Fibroblast of mammary gland (primary cell): ENCODE data around the gene B3GNT2.
"Not testable (repeated sequence)": the region's sequence is repeated elsewhere in the genome, so short reads cannot be mapped to it uniquely, and the experiment has no call there.

Experiments
- DNase-seq: peaks from one replicate; pipeline ENCODE4 v3.0.0-alpha.2; 2010; ENCODE audit warnings: low read depth
- H3K4me3 ChIP-seq: 2 replicates; pipeline ENCODE4 v1.5.1; 2011; ENCODE audit warnings: low read depth, mild to moderate bottlenecking, low read length, moderate library complexity; ENCODE audit not compliant: control insufficient read depth
- CTCF ChIP-seq: conservative IDR thresholded peaks from 2 replicates; pipeline ENCODE4 v1.5.1; 2011; ENCODE audit warnings: low read depth, low read length, inconsistent platforms; ENCODE audit not compliant: control insufficient read depth, insufficient read depth

Gene B3GNT2

GRCh38 chr2:62152000-62152399, 43.9 kb upstream of the B3GNT2 start:
- DNase-seq = peak; percentile 46
- H3K4me3 ChIP-seq = no peak overlapping the region
- no peak for TF ChIP-seq CTCF

GRCh38 chr2:62156861-62157496, 38.9 kb upstream of the B3GNT2 start:
- H3K4me3 ChIP-seq = no peak overlapping the region
- no peak for TF ChIP-seq CTCF
- no peak for DNase-seq

- TF ChIP-seq CTCF = no peak
- no peak for DNase-seq
- no peak overlapping the region for H3K4me3 ChIP-seq
Measured at GRCh38 chr2:62158444-62159121, 37.3 kb upstream of the B3GNT2 start.

GRCh38 chr2:62160691-62161090, 35.2 kb upstream of the B3GNT2 start:
- not testable (repeated sequence) for H3K4me3 ChIP-seq, DNase-seq

GRCh38 chr2:62163106-62163831, 32.6 kb upstream of the B3GNT2 start:
- H3K4me3 ChIP-seq = no peak overlapping the region
- no peak for DNase-seq
- no peak for TF ChIP-seq CTCF

- no peak for TF ChIP-seq CTCF
- no peak for DNase-seq
- H3K4me3 ChIP-seq = no peak overlapping the region
Measured at GRCh38 chr2:62163834-62164233, 32.1 kb upstream of the B3GNT2 start.

- no peak for DNase-seq
- no peak overlapping the region for H3K4me3 ChIP-seq
- TF ChIP-seq CTCF = no peak
Measured at GRCh38 chr2:62175728-62176127, 20.2 kb upstream of the B3GNT2 start.
